GM12872 (cell line): Measurements from ENCODE around the gene ANKRD9.

Source experiments
- TF ChIP-seq, protein P1 (sequence below): IDR thresholded peaks from 3 replicates; pipeline ENCODE4 v1.5.1; 2011; ENCODE audit warnings: low read depth, mild to moderate bottlenecking, low read length, moderate library complexity; ENCODE audit not compliant: insufficient read depth

The ANKRD9 gene

DNA sequence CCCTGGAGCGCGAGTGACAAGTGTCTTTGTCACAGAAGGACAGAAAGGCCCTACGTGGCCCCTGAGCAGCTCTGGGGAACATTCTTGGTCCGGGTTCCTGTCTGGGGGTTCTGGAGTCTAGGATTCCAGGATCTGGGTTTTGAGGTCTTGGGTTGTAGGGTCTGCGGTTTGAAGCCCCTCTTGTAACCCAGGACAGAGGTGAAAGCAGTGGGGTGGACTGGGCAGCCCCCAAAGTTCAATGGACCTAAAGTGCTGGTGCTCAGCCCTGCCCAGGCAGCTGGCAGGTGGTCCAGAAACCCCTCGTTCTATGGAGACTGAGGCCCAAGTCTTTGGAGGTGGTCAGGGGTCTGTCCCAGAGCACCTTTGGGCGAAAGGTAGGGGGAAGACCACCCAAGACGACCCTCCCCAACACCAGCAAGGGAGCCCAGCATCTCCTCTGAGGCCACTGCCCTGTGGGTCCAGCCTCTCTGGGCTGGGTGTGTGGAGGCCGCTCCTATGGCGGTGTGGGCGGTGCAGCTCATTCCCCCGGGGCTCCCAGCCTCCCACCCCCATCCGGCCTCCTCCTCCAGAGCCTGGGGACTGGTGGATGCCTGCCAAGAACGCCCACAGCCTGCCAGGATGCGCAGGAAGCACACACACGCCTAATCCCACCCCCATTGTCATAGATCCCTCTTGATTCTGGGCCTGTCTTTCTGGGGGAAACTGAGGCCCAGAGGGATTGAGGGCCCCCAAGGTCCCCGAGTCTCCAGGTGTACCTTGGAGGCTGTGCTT is 30.2 kb upstream of the ANKRD9 start:
- TF ChIP-seq, protein P1, sequence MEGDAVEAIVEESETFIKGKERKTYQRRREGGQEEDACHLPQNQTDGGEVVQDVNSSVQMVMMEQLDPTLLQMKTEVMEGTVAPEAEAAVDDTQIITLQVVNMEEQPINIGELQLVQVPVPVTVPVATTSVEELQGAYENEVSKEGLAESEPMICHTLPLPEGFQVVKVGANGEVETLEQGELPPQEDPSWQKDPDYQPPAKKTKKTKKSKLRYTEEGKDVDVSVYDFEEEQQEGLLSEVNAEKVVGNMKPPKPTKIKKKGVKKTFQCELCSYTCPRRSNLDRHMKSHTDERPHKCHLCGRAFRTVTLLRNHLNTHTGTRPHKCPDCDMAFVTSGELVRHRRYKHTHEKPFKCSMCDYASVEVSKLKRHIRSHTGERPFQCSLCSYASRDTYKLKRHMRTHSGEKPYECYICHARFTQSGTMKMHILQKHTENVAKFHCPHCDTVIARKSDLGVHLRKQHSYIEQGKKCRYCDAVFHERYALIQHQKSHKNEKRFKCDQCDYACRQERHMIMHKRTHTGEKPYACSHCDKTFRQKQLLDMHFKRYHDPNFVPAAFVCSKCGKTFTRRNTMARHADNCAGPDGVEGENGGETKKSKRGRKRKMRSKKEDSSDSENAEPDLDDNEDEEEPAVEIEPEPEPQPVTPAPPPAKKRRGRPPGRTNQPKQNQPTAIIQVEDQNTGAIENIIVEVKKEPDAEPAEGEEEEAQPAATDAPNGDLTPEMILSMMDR: no peak

DNA sequence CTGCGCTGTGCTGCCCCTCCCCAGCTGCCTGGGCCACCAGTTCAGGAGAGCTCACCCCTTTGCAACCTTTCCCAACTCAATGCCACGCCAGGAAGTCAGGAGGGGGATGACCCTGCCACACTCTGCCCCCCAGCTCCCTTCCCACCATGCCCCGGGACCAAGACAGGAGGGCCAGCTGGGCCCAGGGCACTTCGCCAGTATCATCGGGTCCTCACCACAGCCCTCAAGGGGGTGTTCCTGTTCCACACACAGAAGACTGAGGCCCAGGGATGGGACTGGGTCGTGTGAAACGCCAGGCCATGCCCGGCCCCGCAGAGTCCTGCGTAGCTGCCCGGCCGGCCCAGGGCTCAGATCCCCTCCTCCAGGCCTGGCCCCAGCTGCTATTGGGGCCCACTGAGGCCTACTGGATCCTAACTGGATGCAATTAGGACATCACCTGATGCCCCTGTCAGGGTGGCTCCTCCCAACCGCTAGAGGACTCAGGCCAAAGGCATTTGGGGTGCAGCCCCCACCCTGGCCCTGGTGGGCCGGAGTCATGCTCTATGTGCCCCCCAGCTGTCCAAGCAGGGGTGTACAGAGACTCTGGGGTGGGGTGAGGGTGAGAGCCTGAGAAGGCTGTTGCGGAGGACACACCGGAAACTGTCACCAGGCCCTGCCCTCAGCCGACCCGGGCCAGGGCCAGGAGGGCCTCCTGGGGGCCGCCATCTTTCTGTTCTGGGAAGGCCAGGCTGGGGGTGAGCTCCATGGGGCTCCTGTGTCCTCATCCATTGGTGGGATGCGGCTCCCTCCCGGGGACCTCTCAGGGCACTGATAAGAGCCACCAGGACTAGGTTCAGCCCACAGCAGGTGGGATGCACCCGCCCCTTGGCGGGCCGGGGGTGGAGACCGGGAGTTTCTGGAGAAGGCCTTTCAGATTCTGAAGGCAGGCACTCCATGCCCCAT is 29.3 kb upstream of the ANKRD9 start:
- TF ChIP-seq, protein P1: no peak

DNA sequence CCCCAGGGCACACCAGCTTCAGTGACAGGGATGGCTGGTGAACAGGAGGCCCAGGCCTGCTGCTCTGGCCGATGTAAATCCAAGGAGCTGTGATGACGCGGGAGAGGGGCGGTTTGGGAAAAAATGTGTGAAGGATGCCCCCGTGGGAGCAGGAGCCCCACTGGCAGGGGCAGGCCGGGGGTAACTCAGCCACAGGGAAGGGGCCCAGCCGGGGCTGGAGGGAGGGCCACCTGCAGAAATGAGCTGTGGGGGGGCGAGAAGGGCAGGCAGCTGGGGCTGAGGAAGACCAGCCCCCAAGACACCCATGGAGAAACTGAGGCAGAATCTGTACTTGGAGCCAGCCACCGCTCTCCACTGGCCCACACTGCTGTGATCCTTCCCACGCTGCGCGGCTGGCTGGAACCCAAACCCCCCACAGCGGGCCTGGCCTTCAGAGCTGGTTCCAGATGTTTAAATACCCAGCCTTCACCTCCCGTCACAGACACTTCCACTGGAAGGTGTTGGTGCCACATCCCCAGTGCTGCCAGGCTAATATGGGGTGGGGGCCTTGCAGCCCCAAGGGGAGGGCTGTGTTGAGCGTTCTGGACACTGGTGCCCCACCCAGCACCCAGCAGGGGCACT is 28.5 kb upstream of the ANKRD9 start:
- TF ChIP-seq, protein P1: no peak

DNA sequence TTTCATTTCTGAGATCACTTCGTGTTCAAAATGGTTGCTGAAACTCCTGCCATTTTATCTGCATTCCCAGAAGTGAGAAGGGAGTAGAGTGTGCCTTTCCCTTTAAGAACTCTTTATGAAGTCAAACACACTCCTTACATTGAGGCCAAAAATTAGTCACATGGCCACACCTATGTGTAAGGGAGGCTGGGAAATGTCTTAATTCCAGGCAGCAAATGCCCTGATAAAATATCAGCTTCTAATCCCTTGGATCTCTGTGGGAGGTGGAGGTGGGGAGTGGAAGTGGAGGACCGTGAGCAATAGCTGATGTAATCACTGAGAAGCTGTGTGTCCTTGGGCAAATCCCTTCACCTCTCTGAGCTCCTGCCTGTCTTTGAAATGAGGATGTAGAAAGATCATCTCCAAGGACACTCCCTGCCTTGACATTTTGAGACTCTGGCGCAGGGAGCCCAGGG is 22.7 kb upstream of the ANKRD9 start:
- TF ChIP-seq, protein P1: no peak

DNA sequence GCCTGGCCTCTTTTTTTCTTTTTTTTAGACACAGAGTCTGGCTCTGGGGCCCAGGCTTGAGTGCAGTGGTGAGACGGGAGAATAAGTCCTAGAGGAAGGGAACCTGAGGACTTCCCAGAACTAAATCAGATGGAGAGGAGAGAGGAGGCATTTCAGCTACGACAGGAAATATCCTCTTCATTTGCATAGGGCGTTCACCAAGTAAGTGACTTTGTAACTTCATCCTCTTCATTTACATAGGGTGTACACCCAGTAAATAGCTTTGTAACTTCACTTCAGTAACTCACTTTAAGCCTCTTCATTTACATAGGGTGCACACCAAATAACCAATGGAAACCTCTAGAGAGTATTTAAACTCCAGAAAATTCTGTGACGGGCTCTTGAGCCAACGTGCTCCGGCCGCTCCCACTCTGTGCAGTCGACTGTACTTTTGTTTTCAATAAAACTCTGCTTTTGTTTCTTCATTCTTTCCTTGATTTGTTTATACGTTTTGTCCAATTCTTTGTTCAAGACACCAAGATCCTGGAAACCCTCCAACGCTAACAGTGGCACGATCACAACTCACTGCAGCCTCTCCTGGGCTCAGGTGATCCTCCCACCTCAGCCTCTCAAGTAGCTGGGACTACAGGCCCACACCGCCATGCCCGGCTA is 21.4 kb upstream of the ANKRD9 start:
- TF ChIP-seq, protein P1: no peak

DNA sequence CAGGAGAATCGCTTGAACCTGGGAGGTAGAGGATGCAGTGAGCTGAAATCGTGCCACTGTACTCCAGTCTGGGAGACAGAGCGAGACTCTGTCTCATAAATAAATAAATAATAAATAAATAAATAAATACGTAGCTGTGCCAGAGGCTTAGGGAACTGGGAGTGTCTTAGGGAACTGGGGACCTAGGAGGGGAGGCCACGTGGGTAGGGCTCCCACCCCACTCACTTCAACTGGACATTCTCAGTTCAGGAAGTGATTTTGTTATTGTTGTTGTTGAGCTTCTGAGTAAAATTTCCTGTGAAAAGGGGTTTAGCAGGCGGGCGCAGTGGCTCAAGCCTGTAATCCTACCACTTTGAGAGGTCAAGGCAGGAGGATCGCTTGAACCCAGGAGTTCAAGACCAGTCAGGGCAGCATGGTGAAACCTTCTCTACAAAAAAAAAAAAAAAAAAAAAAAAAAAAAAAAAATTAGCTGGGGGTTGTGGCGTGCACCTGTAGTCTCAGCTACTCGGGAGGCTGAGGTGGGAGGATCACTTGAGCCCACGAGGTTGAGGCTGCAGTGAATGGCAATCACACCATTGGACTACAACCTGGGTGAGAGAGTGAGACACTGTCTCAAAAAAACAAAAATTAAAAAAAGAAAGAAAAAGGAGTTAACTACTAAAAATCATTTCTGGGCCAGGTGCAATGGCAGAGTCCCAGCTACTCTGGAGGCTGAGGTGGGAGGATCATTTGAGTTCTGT is 19.0 kb upstream of the ANKRD9 start:
- TF ChIP-seq, protein P1: no peak
